Measurements from ENCODE around the gene SEC24A. TPM values are rescaled to one million over a fixed set of nuclear protein-coding genes. Genes with fewer than 3 reads are reported as not detected.

The SEC24A gene
- 21.8 and 34.0 TPM in 2 replicates for total RNA-seq

GRCh38 chr5:134648425-134649162 lies at the start of gene SEC24A:
TSS of gene SEC24A (plus strand) at chr5:134648785. CDS start at chr5:134649077, 292 bp downstream.

DNA sequence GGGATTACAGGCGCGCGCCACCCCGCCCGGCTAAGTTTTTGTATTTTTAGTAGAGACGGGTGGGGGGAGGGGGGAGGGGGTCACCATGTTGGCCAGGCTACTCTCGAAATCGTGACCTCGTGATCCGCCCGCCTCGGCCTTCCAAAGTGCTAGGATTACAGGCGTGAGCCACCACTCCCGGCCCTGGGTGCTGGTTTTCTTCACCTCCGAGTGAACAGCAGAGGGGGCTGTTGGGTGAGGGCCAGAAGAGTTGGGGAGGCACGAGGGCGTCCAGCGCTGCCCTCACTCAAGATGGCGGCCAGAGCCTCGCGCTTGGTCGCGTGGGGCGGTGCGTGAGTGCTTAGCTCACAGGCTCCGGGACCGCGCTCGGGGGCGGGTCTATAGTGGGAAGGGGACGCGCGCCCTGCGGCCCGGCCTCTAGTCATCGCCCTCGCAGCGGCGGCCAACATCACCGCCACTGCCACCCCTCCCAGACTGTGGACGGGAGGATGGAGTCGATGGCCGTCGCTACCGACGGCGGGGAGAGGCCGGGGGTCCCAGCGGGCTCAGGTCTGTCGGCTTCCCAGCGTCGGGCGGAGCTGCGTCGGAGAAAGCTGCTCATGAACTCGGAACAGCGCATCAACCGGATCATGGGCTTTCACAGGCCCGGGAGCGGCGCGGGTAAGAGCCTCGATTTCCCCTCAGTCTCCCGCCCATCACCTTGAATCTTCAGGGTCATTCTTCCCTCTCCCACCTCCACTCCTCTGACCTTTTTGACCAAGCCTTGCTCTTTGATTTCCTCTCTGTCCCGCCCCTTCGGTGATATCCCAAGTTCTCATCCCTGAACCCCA lies 89.8 kb downstream of the SEC24A start, which contains the start of gene CAMLG:
TSS of gene CAMLG (plus strand) at position 416 of the 830 bp plus-strand sequence. CDS start at position 489, 73 bp downstream.

DNA sequence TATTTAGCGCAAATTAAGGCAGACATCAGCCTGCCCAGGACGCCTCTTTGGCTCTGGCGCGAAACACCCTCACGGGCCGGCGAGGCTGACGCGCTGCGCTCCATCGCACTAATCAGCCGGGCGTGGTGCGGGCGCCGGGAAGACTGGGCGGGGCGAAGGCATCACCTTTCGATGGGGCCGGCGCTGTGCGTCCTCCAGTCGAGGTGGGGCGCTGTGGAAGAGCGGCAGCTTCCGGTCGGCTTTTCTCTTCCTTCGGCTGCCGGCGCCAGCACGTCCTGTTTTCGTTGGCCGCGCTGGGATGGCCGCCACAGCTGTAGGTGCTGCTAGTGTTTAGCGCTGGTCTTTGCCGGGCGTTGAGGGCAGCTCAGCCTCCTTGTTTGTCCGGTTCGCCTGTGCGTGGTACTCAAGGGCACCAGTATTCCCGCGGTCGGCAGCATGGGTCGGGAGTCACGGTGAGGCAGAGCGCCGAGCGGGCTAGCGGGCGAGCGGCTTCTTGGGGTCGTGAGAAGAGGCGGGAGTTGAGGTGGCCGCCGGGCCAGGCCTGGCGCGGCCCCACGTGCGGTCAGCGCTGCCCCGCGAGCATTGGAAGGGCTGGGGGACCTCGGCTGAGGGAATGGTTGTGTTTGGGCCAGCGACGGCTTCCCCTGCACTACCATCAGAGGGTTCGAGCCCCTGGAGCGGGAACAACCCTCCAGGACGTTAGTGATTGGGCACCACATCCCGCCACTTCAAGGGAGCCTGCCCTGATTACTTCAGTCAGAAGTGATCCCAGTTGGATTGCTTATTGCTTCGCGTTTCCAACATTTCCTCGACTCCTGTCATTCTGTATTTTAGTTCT lies 110.1 kb downstream of the SEC24A start, which contains the start of gene DDX46:
TSS of gene DDX46 (plus strand) at position 276 of the 838 bp plus-strand sequence. CDS start at position 436, 160 bp downstream.

Other genes starting within 250 kb of the SEC24A start
- gene CDKN2AIPNL, start 236.9 kb upstream of the SEC24A start, total RNA-seq: 20.6 and 38.8 TPM in 2 replicates
- 54.9 and 75.7 TPM in 2 replicates for gene JADE2, start 123.1 kb upstream of the SEC24A start, total RNA-seq
- 35.4 and 38.7 TPM in 2 replicates for gene SAR1B, start 16.0 kb upstream of the SEC24A start, total RNA-seq
- 22.7 and 46.4 TPM in 2 replicates for gene CAMLG, start 89.8 kb downstream of the SEC24A start, total RNA-seq
- gene DDX46, start 110.0 kb downstream of the SEC24A start, total RNA-seq: 13.9 and 15.3 TPM in 2 replicates
- gene C5orf24, start 197.2 kb downstream of the SEC24A start, total RNA-seq: 31.6 and 40.5 TPM in 2 replicates
- gene TXNDC15, start 225.6 kb downstream of the SEC24A start, total RNA-seq: 83.1 and 175 TPM in 2 replicates